PFSK-1 (cell line): ENCODE measurements around the gene LARP1.

Experiments used
- FOXP2 ChIP-seq: optimal IDR thresholded peaks from 2 replicates; pipeline ENCODE3; 2011; ENCODE audit warnings: borderline replicate concordance, control low read depth, inconsistent platforms; ENCODE audit not compliant: insufficient read depth; ENCODE audit errors: extremely low read length, extremely low read depth
- POLR2AphosphoS5 ChIP-seq: IDR thresholded peaks from 2 replicates; pipeline ENCODE4 v1.6.1; 2012; ENCODE audit warnings: low read depth, mild to moderate bottlenecking, control low read depth, low read length, moderate library complexity
- REST ChIP-seq, 2 experiments: IDR thresholded peaks; 2 replicates each; pipeline versions ENCODE4 v1.6.1 to v1.8.0; 2011 to 2012; ENCODE audit warnings: low read depth in 2 of 2, low read length in 2 of 2, control low read depth in 1 of 2, inconsistent platforms in 1 of 2, mild to moderate bottlenecking in 1 of 2, moderate library complexity in 1 of 2; ENCODE audit not compliant: insufficient read depth in 1 of 2
- SIN3A ChIP-seq: IDR thresholded peaks from 2 replicates; pipeline ENCODE4 v1.6.1; 2012; ENCODE audit warnings: mild to moderate bottlenecking, low read length, moderate library complexity, borderline replicate concordance; ENCODE audit not compliant: insufficient read depth
- TAF1 ChIP-seq: IDR thresholded peaks from 2 replicates; pipeline ENCODE4 v1.6.1; 2012; ENCODE audit warnings: low read length, control low read depth, borderline replicate concordance; ENCODE audit not compliant: insufficient read depth

Gene LARP1

GRCh38 chr5:154840435-154841272 lies 85.5 kb downstream of the LARP1 start:
- TF ChIP-seq TAF1 (no peak), SIN3A (no peak), POLR2AphosphoS5 (no peak), FOXP2 (no peak), REST (IDR thresholded peaks at IDR 0.05; ENCODE audit: insufficient read depth in 1 of 2, low read depth in 2 of 2, low read length in 2 of 2) (no peak)

- TF ChIP-seq SIN3A (no peak), POLR2AphosphoS5 (no peak), TAF1 (no peak), FOXP2 (no peak), REST (IDR thresholded peaks at IDR 0.05; ENCODE audit: insufficient read depth in 1 of 2, low read depth in 2 of 2, low read length in 2 of 2) (no peak)
Observed at GRCh38 chr5:154841273-154841661, 86.1 kb downstream of the LARP1 start.

GRCh38 chr5:154842689-154843530 lies 87.7 kb downstream of the LARP1 start:
- TF ChIP-seq REST (IDR thresholded peaks at IDR 0.05; ENCODE audit: insufficient read depth in 1 of 2, low read depth in 2 of 2, low read length in 2 of 2), result no peak
- TF ChIP-seq SIN3A, result no peak
- no peak for TF ChIP-seq FOXP2
- no peak for TF ChIP-seq TAF1
- TF ChIP-seq POLR2AphosphoS5, result no peak

GRCh38 chr5:154844809-154845208 lies 89.6 kb downstream of the LARP1 start:
- TF ChIP-seq SIN3A (no peak), FOXP2 (no peak), REST (IDR thresholded peaks at IDR 0.05; ENCODE audit: insufficient read depth in 1 of 2, low read depth in 2 of 2, low read length in 2 of 2) (no peak), TAF1 (no peak), POLR2AphosphoS5 (no peak)
